GM10847 (cell line): ENCODE results near the gene EXOSC9.

Experiments used
- POLR2A ChIP-seq: IDR thresholded peaks from 2 replicates; pipeline ENCODE4 v1.6.1; 2011; ENCODE audit not compliant: insufficient read length; ENCODE audit errors: extremely low read depth

EXOSC9 gene

GRCh38 chr4:121784401-121784800 lies 16.7 kb upstream of the EXOSC9 start:
- TF ChIP-seq POLR2A, result no peak

GRCh38 chr4:121784975-121785374 lies 16.1 kb upstream of the EXOSC9 start:
- no peak for TF ChIP-seq POLR2A

GRCh38 chr4:121785479-121785878 lies 15.6 kb upstream of the EXOSC9 start:
- TF ChIP-seq POLR2A, result no peak

- no peak for TF ChIP-seq POLR2A
These were observed 14.9 kb upstream of the EXOSC9 start for GRCh38 chr4:121786221-121786620.

GRCh38 chr4:121788896-121789295 lies 12.2 kb upstream of the EXOSC9 start:
- TF ChIP-seq POLR2A, result no peak

GRCh38 chr4:121789455-121789854 lies 11.7 kb upstream of the EXOSC9 start:
- TF ChIP-seq POLR2A, result no peak

- no peak for TF ChIP-seq POLR2A
These were observed 10.9 kb upstream of the EXOSC9 start for GRCh38 chr4:121789960-121790829.

GRCh38 chr4:121790976-121791375 lies 10.1 kb upstream of the EXOSC9 start:
- TF ChIP-seq POLR2A, result no peak

- no peak for TF ChIP-seq POLR2A
These were observed 9.6 kb upstream of the EXOSC9 start for GRCh38 chr4:121791481-121791880.

GRCh38 chr4:121792966-121793365 lies 8.2 kb upstream of the EXOSC9 start:
- no peak for TF ChIP-seq POLR2A

- TF ChIP-seq POLR2A, result no peak
These were observed 6.5 kb upstream of the EXOSC9 start for GRCh38 chr4:121794505-121795188.

GRCh38 chr4:121796283-121796682 lies 4.8 kb upstream of the EXOSC9 start:
- no peak for TF ChIP-seq POLR2A

GRCh38 chr4:121799208-121799823 lies 1.8 kb upstream of the EXOSC9 start:
- no peak for TF ChIP-seq POLR2A

- no peak for TF ChIP-seq POLR2A
These were observed 1.1 kb upstream of the EXOSC9 start for GRCh38 chr4:121799867-121800501.

- no peak for TF ChIP-seq POLR2A
These were observed 524 bp upstream of the EXOSC9 start for GRCh38 chr4:121800638-121800960.

- TF ChIP-seq POLR2A, result no peak
These were observed 572 bp downstream of the EXOSC9 start for GRCh38 chr4:121801715-121802075.

- TF ChIP-seq POLR2A, result no peak
These were observed 5.3 kb downstream of the EXOSC9 start for GRCh38 chr4:121806411-121806810.
